Prostate gland (tissue), 2 donors: ENCODE results near the gene SLC22A12.

Experiments used
- CTCF ChIP-seq, 4 experiments: fragments of 200-600 bp in 2 of 4; fragments of 450-650 bp in 2 of 4; sonication (generic) in 2 of 4; IDR thresholded peaks; 1 replicate in 3 of 4; 2 replicates in 1 of 4; pipeline ENCODE4 v1.5.1; 2016 to 2019; ENCODE audit warnings: antibody characterized with exemption in 4 of 4, mild to moderate bottlenecking in 2 of 4, moderate library complexity in 2 of 4
- POLR2A ChIP-seq: fragments of 450-650 bp; IDR thresholded peaks from one replicate; pipeline ENCODE4 v1.6.1; 2016; ENCODE audit warnings: antibody characterized with exemption, mild to moderate bottlenecking
- POLR2AphosphoS5 ChIP-seq: sonication (generic); formaldehyde crosslinking; IDR thresholded peaks from one replicate; pipeline ENCODE4 v1.6.1; 2017; ENCODE audit warnings: antibody characterized with exemption

GRCh38 chr11:64599698-64600211, 8.7 kb downstream of the SLC22A12 start:
- TF ChIP-seq CTCF (IDR thresholded peaks at IDR 0.05) (no peak), POLR2A (no peak), POLR2AphosphoS5 (no peak)
